GM23338 (cell line): ENCODE data around the gene CAPNS2. TPM values are rescaled to one million over a fixed set of nuclear protein-coding genes. Genes with fewer than 3 reads are reported as not detected.

Source experiments
- ATAC-seq: fragments of 200-7000 bp; cut with Tn5 transposase; 3 replicates; pipeline ENCODE4 v1.9.1; 2020
- DNase-seq: peaks from one replicate; pipeline ENCODE4 v3.0.0-alpha.2; 2015; ENCODE audit warnings: low spot score
- H2AFZ ChIP-seq: fragments of 200-600 bp; sonication (generic); 2 replicates; pipeline ENCODE4 v1.8.0; 2016; ENCODE audit warnings: antibody characterized with exemption, mild to moderate bottlenecking, moderate library complexity
- H3F3A ChIP-seq: fragments of 200-600 bp; sonication (generic); replicated peaks from 2 replicates; pipeline ENCODE4 v1.8.0; 2017; ENCODE audit warnings: antibody characterized with exemption, mixed run types, low read depth
- H3K27ac ChIP-seq: fragments of 200-600 bp; sonication (generic); 2 replicates; pipeline ENCODE4 v1.6.1; 2016; ENCODE audit warnings: low read depth
- H3K27me3 ChIP-seq: fragments of 200-600 bp; sonication (generic); 2 replicates; pipeline ENCODE4 v1.8.0; 2016; ENCODE audit warnings: mild to moderate bottlenecking, mixed run types, moderate library complexity; ENCODE audit not compliant: insufficient read depth
- H3K36me3 ChIP-seq: fragments of 200-600 bp; sonication (generic); 2 replicates; pipeline ENCODE4 v1.8.0; 2016; ENCODE audit warnings: mild to moderate bottlenecking; ENCODE audit not compliant: insufficient read depth
- H3K4me1 ChIP-seq: fragments of 200-600 bp; sonication (generic); 2 replicates; pipeline ENCODE4 v1.8.0; 2016; ENCODE audit warnings: mild to moderate bottlenecking, moderate library complexity; ENCODE audit not compliant: insufficient read depth
- H3K4me2 ChIP-seq: fragments of 200-600 bp; sonication (generic); 2 replicates; pipeline ENCODE4 v1.7.1; 2017; ENCODE audit warnings: mixed run types
- H3K4me3 ChIP-seq: fragments of 200-600 bp; sonication (generic); 2 replicates; pipeline ENCODE4 v1.6.1; 2016; ENCODE audit warnings: mixed run types
- H3K79me2 ChIP-seq: fragments of 200-600 bp; sonication (generic); replicated peaks from 2 replicates; pipeline ENCODE4 v1.8.0; 2017; ENCODE audit warnings: mild to moderate bottlenecking; ENCODE audit not compliant: insufficient read depth
- H3K9me2 ChIP-seq: fragments of 200-600 bp; sonication (generic); 2 replicates; pipeline ENCODE4 v1.8.0; 2017; ENCODE audit not compliant: insufficient read depth
- H4K20me1 ChIP-seq: fragments of 200-600 bp; sonication (generic); replicated peaks from 2 replicates; pipeline ENCODE4 v1.8.0; 2017; ENCODE audit warnings: mild to moderate bottlenecking; ENCODE audit not compliant: insufficient read depth
- H3K27ac Mint-ChIP-seq: 2 replicates; pipeline ENCODE4 v1.8.0; 2020; ENCODE audit warnings: inconsistent platforms, mild to moderate bottlenecking, moderate library complexity, mixed read lengths
- H3K27me3 Mint-ChIP-seq: 3 replicates; pipeline ENCODE4 v1.8.0; 2022; ENCODE audit warnings: low read depth, mild to moderate bottlenecking, moderate library complexity, mixed read lengths, inconsistent platforms; ENCODE audit not compliant: insufficient read depth, poor library complexity
- H3K36me3 Mint-ChIP-seq: 3 replicates; pipeline ENCODE4 v1.8.0; 2021; ENCODE audit warnings: low read depth, mild to moderate bottlenecking, inconsistent platforms, moderate library complexity, mixed read lengths
- H3K4me1 Mint-ChIP-seq: 3 replicates; pipeline ENCODE4 v1.8.0; 2020; ENCODE audit warnings: mild to moderate bottlenecking, inconsistent platforms, mixed read lengths
- H3K4me3 Mint-ChIP-seq: 3 replicates; pipeline ENCODE4 v1.8.0; 2021; ENCODE audit warnings: moderate library complexity, mild to moderate bottlenecking, inconsistent platforms, mixed read lengths
- H3K9me3 Mint-ChIP-seq: 3 replicates; pipeline ENCODE4 v1.8.0; 2020; ENCODE audit warnings: moderate library complexity, mild to moderate bottlenecking, inconsistent platforms, mixed read lengths
- CREB1 ChIP-seq: fragments of 250-450 bp; sonication (Bioruptor Pico); IDR thresholded peaks from 2 replicates; pipeline ENCODE4 v1.5.0; 2020; ENCODE audit warnings: low read depth, mild to moderate bottlenecking, moderate library complexity
- EZH2 ChIP-seq: fragments of 200-600 bp; sonication (generic); IDR thresholded peaks from one replicate; pipeline ENCODE4 v1.8.0; 2017; ENCODE audit warnings: antibody characterized with exemption, mild to moderate bottlenecking, low read depth; ENCODE audit not compliant: unreplicated experiment
- EZH2phosphoT487 ChIP-seq: fragments of 200-600 bp; sonication (generic); IDR thresholded peaks from one replicate; pipeline ENCODE4 v1.8.1; 2018; ENCODE audit warnings: antibody characterized with exemption; ENCODE audit not compliant: unreplicated experiment
- JUNB ChIP-seq: IDR thresholded peaks from one replicate; pipeline ENCODE4 v1.6.1; 2016; ENCODE audit warnings: antibody characterized with exemption; ENCODE audit not compliant: unreplicated experiment
- POLR2AphosphoS5 ChIP-seq: IDR thresholded peaks from 2 replicates; pipeline ENCODE4 v1.6.1; 2016; ENCODE audit warnings: antibody characterized with exemption, low read depth
- STAT1 ChIP-seq: IDR thresholded peaks from one replicate; pipeline ENCODE4 v1.6.1; 2016; ENCODE audit warnings: antibody characterized with exemption; ENCODE audit not compliant: unreplicated experiment
- ZNF114 ChIP-seq: fragments of 250-450 bp; sonication (Bioruptor Pico); IDR thresholded peaks from 2 replicates; pipeline ENCODE4 v1.5.0; 2020; ENCODE audit warnings: mild to moderate bottlenecking, moderate library complexity
- ZNF331 ChIP-seq: fragments of 250-450 bp; sonication (Bioruptor Pico); IDR thresholded peaks from 2 replicates; pipeline ENCODE4 v1.5.0; 2020; ENCODE audit warnings: low read depth, mild to moderate bottlenecking, moderate library complexity
- polyA plus RNA-seq: library from polyadenylated mRNA; unstranded; fragments of >200 nt; fragmentation: Nextera tagmentation; extraction: Ambion mirVana; gene quantifications from 2 replicates; pipeline ENCODE4 v1.2.1, GENCODE V29; 2016
- total RNA-seq: library from RNA; depleted of rRNA; stranded (reverse); fragments of >200 nt; shearing (Covaris generic); gene quantifications from 2 replicates; pipeline ENCODE4 v1.2.3, GENCODE V29; 2014
- TF ChIP-seq, protein P1 (sequence below): fragments of 250-450 bp; sonication (Bioruptor Pico); IDR thresholded peaks from 2 replicates; pipeline ENCODE4 v1.5.0; 2020; ENCODE audit warnings: mild to moderate bottlenecking, moderate library complexity
- TF ChIP-seq, protein P2 (sequence below): IDR thresholded peaks from 2 replicates; pipeline ENCODE4 v1.6.1; 2016; ENCODE audit warnings: antibody characterized with exemption
- TF ChIP-seq, protein P3 (sequence below): IDR thresholded peaks from one replicate; pipeline ENCODE4 v1.6.1; 2018; ENCODE audit warnings: antibody characterized with exemption; ENCODE audit not compliant: unreplicated experiment

Gene CAPNS2
- total and polyA plus RNA-seq, 2 experiments from 2014 or later, result 0.83 TPM; not detected in 1

DNA sequence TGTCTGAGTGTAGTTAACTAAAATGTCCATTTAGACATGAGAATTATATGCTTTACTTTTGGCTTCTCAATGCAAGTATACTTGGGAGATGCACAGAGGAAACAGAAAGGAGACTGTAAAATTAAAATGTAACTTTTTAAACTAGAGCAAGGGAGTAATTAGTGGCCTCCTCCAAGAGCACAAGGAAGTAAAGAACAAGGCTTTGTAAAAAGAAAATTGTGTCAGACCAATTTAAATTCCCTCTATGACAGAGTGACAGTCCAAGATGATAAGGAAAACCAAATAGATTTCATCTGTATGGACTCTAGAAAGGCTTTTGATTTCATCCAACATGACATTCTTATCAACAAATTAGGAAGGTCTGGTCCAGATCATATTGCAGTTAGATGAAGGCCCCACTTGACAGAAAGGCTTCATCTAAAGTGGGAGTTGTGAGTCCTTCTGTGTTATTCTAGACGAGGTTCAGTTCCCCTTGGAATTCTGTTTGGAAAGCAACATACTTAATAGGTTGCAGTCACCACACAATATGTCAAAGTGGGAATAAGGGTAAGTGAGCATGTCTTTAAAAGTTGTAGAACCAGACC is 6.5 kb upstream of the CAPNS2 start:
- Histone ChIP-seq H2AFZ (no peak overlapping the region), H3K27me3 (no peaks in the 10 kb centered on the region), H3K36me3 (no peaks in the 10 kb centered on the region; the same call in 1 of the 2 replicates), H3F3A (no peaks in the 10 kb centered on the region), H3K4me3 (no peak overlapping the region), H3K79me2 (no peaks in the 10 kb centered on the region), H3K4me2 (no peak overlapping the region), H3K9me2 (no peaks in the 10 kb centered on the region), H3K4me1 (no peaks in the 10 kb centered on the region), H4K20me1 (0 out of 2 replicates have a peak, but pooled peaks cover 3% of the 10 kb centered on the region), H3K27ac (no peak overlapping the region)
- no peak overlapping the region for H3K4me3 Mint-ChIP-seq
- no peak overlapping the region for H3K27ac Mint-ChIP-seq
- H3K27me3 Mint-ChIP-seq, result no peaks in the 10 kb centered on the region
- H3K4me1 Mint-ChIP-seq, result no peaks in the 10 kb centered on the region
- ATAC-seq (no peak), DNase-seq (no peak)
- no peaks in the 10 kb centered on the region for H3K36me3 Mint-ChIP-seq
- no peaks in the 10 kb centered on the region for H3K9me3 Mint-ChIP-seq
- TF ChIP-seq STAT1 (no peak), JUNB (no peak)

GRCh38 chr16:55561319-55561848 is 5.1 kb upstream of the CAPNS2 start:
- Mint-ChIP-seq H3K4me1 (no peaks in the 10 kb centered on the region), H3K27ac (no peak overlapping the region), H3K4me3 (no peak overlapping the region), H3K27me3 (no peaks in the 10 kb centered on the region), H3K36me3 (no peaks in the 10 kb centered on the region), H3K9me3 (no peaks in the 10 kb centered on the region)
- H3K4me1 ChIP-seq, result no peaks in the 10 kb centered on the region
- H3K4me3 ChIP-seq, result no peak overlapping the region
- ATAC-seq (no peak), DNase-seq (no peak)
- H3K27me3 ChIP-seq, result no peaks in the 10 kb centered on the region
- no peak overlapping the region for H3K27ac ChIP-seq
- H3F3A ChIP-seq, result no peaks in the 10 kb centered on the region
- 0 out of 2 replicates have a peak, but pooled peaks cover 3% of the 10 kb centered on the region for H4K20me1 ChIP-seq
- no peaks in the 10 kb centered on the region for H3K36me3 ChIP-seq
- H3K9me2 ChIP-seq, result no peaks in the 10 kb centered on the region
- no peak overlapping the region for H2AFZ ChIP-seq
- no peaks in the 10 kb centered on the region for H3K79me2 ChIP-seq
- H3K4me2 ChIP-seq, result no peak overlapping the region
- TF ChIP-seq EZH2phosphoT487 (no peak), ZNF331 (CRISPR knock-in tag) (no peak), CREB1 (no peak), JUNB (no peak), STAT1 (no peak), EZH2 (no peak), ZNF114 (CRISPR knock-in tag) (no peak), POLR2AphosphoS5 (no peak)
- TF ChIP-seq, protein P1, sequence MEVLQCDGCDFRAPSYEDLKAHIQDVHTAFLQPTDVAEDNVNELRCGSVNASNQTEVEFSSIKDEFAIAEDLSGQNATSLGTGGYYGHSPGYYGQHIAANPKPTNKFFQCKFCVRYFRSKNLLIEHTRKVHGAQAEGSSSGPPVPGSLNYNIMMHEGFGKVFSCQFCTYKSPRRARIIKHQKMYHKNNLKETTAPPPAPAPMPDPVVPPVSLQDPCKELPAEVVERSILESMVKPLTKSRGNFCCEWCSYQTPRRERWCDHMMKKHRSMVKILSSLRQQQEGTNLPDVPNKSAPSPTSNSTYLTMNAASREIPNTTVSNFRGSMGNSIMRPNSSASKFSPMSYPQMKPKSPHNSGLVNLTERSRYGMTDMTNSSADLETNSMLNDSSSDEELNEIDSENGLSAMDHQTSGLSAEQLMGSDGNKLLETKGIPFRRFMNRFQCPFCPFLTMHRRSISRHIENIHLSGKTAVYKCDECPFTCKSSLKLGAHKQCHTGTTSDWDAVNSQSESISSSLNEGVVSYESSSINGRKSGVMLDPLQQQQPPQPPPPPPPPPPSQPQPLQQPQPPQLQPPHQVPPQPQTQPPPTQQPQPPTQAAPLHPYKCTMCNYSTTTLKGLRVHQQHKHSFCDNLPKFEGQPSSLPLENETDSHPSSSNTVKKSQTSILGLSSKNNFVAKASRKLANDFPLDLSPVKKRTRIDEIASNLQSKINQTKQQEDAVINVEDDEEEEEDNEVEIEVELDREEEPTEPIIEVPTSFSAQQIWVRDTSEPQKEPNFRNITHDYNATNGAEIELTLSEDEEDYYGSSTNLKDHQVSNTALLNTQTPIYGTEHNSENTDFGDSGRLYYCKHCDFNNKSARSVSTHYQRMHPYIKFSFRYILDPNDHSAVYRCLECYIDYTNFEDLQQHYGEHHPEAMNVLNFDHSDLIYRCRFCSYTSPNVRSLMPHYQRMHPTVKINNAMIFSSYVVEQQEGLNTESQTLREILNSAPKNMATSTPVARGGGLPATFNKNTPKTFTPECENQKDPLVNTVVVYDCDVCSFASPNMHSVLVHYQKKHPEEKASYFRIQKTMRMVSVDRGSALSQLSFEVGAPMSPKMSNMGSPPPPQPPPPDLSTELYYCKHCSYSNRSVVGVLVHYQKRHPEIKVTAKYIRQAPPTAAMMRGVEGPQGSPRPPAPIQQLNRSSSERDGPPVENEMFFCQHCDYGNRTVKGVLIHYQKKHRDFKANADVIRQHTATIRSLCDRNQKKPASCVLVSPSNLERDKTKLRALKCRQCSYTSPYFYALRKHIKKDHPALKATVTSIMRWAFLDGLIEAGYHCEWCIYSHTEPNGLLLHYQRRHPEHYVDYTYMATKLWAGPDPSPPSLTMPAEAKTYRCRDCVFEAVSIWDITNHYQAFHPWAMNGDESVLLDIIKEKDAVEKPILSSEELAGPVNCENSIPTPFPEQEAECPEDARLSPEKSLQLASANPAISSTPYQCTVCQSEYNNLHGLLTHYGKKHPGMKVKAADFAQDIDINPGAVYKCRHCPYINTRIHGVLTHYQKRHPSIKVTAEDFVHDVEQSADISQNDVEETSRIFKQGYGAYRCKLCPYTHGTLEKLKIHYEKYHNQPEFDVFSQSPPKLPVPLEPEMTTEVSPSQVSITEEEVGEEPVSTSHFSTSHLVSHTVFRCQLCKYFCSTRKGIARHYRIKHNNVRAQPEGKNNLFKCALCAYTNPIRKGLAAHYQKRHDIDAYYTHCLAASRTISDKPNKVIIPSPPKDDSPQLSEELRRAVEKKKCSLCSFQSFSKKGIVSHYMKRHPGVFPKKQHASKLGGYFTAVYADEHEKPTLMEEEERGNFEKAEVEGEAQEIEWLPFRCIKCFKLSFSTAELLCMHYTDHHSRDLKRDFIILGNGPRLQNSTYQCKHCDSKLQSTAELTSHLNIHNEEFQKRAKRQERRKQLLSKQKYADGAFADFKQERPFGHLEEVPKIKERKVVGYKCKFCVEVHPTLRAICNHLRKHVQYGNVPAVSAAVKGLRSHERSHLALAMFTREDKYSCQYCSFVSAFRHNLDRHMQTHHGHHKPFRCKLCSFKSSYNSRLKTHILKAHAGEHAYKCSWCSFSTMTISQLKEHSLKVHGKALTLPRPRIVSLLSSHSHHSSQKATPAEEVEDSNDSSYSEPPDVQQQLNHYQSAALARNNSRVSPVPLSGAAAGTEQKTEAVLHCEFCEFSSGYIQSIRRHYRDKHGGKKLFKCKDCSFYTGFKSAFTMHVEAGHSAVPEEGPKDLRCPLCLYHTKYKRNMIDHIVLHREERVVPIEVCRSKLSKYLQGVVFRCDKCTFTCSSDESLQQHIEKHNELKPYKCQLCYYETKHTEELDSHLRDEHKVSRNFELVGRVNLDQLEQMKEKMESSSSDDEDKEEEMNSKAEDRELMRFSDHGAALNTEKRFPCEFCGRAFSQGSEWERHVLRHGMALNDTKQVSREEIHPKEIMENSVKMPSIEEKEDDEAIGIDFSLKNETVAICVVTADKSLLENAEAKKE (CRISPR knock-in tag), result no peak
- TF ChIP-seq, protein P2, sequence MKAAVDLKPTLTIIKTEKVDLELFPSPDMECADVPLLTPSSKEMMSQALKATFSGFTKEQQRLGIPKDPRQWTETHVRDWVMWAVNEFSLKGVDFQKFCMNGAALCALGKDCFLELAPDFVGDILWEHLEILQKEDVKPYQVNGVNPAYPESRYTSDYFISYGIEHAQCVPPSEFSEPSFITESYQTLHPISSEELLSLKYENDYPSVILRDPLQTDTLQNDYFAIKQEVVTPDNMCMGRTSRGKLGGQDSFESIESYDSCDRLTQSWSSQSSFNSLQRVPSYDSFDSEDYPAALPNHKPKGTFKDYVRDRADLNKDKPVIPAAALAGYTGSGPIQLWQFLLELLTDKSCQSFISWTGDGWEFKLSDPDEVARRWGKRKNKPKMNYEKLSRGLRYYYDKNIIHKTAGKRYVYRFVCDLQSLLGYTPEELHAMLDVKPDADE, result no peak
- TF ChIP-seq, protein P3, sequence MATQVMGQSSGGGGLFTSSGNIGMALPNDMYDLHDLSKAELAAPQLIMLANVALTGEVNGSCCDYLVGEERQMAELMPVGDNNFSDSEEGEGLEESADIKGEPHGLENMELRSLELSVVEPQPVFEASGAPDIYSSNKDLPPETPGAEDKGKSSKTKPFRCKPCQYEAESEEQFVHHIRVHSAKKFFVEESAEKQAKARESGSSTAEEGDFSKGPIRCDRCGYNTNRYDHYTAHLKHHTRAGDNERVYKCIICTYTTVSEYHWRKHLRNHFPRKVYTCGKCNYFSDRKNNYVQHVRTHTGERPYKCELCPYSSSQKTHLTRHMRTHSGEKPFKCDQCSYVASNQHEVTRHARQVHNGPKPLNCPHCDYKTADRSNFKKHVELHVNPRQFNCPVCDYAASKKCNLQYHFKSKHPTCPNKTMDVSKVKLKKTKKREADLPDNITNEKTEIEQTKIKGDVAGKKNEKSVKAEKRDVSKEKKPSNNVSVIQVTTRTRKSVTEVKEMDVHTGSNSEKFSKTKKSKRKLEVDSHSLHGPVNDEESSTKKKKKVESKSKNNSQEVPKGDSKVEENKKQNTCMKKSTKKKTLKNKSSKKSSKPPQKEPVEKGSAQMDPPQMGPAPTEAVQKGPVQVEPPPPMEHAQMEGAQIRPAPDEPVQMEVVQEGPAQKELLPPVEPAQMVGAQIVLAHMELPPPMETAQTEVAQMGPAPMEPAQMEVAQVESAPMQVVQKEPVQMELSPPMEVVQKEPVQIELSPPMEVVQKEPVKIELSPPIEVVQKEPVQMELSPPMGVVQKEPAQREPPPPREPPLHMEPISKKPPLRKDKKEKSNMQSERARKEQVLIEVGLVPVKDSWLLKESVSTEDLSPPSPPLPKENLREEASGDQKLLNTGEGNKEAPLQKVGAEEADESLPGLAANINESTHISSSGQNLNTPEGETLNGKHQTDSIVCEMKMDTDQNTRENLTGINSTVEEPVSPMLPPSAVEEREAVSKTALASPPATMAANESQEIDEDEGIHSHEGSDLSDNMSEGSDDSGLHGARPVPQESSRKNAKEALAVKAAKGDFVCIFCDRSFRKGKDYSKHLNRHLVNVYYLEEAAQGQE, result no peak
